ENCODE measurements around the gene SLC5A10.

GRCh38 chr17:18944646-18945045, 7.3 kb upstream of the SLC5A10 start:
- TF ChIP-seq, protein P1, sequence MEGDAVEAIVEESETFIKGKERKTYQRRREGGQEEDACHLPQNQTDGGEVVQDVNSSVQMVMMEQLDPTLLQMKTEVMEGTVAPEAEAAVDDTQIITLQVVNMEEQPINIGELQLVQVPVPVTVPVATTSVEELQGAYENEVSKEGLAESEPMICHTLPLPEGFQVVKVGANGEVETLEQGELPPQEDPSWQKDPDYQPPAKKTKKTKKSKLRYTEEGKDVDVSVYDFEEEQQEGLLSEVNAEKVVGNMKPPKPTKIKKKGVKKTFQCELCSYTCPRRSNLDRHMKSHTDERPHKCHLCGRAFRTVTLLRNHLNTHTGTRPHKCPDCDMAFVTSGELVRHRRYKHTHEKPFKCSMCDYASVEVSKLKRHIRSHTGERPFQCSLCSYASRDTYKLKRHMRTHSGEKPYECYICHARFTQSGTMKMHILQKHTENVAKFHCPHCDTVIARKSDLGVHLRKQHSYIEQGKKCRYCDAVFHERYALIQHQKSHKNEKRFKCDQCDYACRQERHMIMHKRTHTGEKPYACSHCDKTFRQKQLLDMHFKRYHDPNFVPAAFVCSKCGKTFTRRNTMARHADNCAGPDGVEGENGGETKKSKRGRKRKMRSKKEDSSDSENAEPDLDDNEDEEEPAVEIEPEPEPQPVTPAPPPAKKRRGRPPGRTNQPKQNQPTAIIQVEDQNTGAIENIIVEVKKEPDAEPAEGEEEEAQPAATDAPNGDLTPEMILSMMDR (IDR thresholded peaks at IDR 0.05; ENCODE audit: low read length) = no peak
- TF ChIP-seq EZH2 (IDR thresholded peaks at IDR 0.05; ENCODE audit: borderline replicate concordance, low read length) = no peak
